GM21717 (cell line): ENCODE data around the gene CIDEB.
"Not testable (repeated sequence)": the region's sequence is repeated elsewhere in the genome, so short reads cannot be mapped to it uniquely, and the experiment has no call there.

ENCODE experiments used
- ATAC-seq: cut with Tn5 transposase; IDR thresholded peaks from one replicate; pipeline ENCODE4 v1.9.1; 2021; ENCODE audit warnings: mild to moderate bottlenecking, moderate library complexity; ENCODE audit not compliant: unreplicated experiment

CIDEB gene

GRCh38 chr14:24334431-24335291 lies 26.9 kb upstream of the CIDEB start, which contains the start of gene ADCY4:
TSS of gene ADCY4 (minus strand) at chr14:24335071. CDS start at chr14:24334652, 419 bp downstream.
- no peak for ATAC-seq

DNA sequence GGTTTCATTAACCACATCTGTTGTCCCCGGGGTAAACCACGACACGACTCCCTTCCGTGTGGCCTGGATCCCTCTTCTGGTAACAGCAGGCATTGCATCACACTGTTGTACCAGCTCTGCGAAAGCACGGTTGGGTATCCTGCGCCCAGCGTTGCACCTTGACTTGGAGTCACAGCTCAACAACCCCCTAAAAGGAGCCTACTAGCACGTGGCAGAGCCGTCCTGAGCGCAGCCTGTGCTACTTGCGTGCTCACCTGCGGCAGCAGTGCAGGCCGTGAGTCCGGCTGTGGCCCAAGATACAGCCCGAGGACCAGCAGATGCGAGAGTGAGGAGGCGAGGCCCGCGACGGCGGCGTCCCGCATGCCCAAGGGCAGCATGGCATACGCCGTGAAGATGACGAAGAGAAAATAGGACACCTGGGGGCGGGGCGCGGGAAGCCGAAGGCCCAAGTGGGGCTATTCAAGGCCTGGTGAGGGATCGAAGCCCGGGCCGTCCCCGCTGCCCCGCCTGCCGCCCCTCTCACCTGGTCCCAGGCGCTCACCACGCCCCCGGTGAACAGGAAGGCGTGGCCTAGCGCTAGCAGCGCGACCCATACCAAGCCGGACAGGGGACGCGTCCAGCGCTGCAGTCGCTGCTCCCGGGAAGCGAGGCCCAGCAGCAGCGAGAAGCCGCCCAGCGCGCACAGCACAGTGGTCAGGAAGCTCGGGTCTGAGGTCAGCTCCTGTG lies 24.7 kb upstream of the CIDEB start:
- peak; percentile 88 for ATAC-seq

DNA sequence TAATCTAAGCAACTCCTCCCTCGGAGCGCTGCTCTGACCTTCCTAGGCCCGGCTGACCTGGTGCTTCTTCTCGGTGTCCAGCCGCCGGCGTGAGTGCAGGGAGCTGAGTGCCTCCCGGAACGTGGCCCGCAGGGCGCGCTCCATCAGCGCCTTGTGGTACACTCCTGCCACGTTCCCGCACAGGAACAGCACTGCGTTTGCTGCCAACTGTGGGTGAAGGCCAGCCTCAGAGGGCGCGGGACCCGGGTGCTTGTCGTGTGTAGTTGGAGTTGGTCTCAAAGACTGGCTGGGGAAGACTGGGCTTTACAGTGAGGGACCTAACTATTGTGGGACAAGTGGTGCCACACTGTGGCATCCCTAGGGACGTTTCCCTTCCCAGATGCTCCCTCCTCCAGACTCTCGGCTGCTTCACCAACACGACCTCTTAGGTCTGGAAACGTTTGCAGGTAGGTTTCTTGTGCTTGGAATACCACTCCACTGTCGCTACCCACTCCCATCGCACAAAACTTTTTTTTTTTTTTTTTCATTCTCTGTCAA lies 24.0 kb upstream of the CIDEB start:
- ATAC-seq = peak; percentile 3

DNA sequence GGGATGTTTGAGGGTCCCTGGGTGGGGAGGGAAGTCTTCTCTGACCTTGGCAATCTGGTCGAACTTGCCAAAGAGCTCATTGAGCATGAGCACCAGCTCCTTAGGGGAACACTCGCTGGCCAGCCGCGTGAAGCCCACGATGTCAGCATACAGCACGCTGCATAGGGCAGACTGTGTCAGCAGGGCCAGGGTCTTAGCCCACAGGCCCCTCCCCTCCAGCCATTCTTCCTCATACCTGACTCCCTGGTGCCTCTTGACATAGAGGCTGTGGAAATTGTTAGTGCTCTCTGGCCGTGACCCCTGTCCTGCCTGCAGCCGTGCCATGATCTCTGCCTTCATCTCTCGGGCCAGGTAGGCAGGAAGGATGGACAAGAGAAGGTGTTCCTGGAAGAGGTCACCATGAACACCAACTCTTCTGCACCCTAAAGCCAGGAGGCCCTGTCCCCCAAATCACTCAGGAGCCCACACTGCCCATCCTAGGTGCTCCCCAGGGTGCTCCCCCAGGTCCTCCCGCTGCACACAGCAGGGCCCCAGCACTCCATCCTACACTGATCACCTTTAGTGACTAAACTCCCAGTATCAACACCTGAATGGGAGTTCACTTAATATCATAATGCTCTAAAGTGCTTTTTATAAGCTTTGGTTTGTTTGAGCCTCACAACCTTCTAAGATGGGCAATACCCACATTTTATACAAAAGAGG lies 23.3 kb upstream of the CIDEB start:
- no peak for ATAC-seq

GRCh38 chr14:24329736-24330135 lies 22.0 kb upstream of the CIDEB start:
- ATAC-seq = no peak

DNA sequence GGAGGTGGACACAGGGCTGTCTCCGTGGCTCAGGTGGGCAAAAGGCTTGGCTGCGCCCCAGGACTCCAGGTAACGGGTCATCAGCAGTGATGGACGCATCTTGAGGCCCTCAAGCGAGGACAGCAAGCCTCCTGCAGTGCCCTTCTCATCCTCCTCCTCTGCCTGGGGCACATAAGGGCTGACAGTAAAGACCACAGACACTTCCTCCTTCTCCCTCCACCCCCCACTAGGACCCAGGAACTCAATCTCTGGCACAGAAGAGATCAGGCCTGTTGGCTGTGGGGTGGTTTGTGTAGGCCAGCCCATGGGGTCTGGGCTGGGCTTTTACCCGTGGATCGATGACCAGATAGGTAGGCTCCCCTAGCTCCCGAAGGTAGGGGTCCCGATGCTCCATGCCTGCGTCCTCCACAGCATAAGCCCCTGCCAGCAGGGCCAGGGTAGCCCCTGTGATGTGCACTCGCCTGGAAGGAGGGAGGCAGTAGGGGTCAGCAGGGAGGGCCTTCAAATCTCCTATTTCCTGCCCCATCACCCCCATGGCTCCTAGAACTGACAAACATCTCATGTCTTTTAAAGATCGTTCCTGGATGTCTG lies 21.4 kb upstream of the CIDEB start:
- ATAC-seq = no peak

GRCh38 chr14:24327914-24328313 lies 20.1 kb upstream of the CIDEB start:
- ATAC-seq = not testable (repeated sequence)

DNA sequence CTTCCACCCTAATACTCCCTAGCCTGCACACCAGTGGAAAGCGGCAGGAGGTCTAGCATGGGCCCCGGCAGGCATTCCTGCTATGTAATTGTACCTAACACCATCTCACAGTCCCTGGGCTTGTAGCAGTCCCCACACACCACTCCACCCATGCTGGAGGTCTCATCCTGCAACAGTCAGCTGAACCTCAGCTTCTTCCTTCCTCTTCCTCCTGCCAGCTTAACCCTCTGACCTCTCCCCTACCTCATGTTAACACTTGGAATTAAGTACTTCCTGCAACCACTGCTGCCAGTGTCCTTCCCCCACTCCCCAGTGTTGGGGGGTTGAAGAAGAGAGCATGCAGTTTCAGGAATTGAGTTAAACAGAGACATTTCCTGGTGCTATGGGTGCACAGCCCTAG lies 19.5 kb upstream of the CIDEB start:
- no peak for ATAC-seq

- ATAC-seq = no peak
Measured at GRCh38 chr14:24325963-24326362, 18.2 kb upstream of the CIDEB start.

DNA sequence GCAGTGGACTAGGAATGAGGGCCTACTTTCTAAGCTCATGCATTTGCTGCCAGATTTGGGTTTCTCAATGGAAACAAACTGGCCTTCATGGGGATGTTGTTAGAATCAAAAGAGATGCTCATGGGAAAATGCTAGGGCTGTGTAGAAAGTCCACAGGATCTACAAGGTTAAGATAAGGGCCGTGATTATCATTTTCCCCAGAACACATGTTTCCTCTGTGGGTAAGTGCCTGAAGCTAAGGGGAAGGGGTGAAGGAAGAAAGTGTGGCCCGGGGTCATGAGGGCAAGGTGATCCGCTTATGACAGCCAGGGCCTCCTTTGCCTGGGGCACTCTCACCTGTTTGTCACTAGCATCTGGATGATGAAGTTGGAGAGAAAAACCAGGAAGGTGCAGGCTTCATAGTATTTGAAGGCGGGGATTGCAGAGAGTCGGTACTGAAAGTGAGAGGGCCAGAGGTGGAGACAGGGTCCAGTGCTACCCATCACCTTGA lies 17.3 kb upstream of the CIDEB start:
- no peak for ATAC-seq

- no peak for ATAC-seq
Measured at GRCh38 chr14:24324024-24324423, 16.2 kb upstream of the CIDEB start.

DNA sequence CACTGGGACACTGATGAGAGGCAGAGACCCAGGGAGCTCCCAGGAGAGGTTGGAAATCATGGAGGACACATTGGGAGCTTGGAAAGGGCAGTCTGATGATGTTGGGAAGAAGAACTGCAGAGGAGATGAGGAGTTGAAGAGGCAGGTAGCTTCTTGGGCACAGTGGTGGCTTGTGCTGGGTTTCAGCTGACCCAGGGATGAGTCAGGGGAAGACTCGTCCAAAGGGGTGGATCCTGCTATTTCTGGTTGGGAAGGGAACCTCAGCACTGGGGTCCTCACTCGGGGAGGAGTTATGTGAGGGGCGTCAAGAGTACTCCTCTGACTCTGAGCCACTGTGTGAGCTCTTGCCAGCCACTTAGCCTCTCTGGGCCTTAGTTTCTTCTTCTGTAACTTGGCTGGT lies 15.6 kb upstream of the CIDEB start:
- no peak for ATAC-seq

- ATAC-seq = no peak
Measured at GRCh38 chr14:24322672-24323071, 14.9 kb upstream of the CIDEB start.

GRCh38 chr14:24321212-24321975 lies 13.6 kb upstream of the CIDEB start:
- no peak for ATAC-seq

- no peak for ATAC-seq
Measured at GRCh38 chr14:24317141-24317928, 9.6 kb upstream of the CIDEB start.

DNA sequence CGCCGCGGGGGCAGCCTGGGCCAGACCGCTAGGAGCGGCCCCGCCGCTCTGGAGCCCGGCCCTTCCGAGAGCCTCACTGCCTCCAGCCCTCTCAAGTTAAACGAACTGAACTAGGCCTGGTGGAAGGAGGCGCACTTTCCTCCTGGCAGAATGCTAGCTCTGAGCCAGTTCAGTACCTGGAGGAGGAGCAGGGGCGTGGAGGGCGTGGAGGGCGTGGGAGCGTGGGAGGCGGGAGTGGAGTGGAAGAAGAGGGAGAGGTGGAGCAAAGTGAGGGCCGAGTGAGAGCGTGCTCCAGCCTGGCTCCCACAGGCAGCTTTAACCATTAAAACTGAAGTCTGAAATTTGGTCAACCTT lies 8.8 kb upstream of the CIDEB start:
- ATAC-seq = no peak

DNA sequence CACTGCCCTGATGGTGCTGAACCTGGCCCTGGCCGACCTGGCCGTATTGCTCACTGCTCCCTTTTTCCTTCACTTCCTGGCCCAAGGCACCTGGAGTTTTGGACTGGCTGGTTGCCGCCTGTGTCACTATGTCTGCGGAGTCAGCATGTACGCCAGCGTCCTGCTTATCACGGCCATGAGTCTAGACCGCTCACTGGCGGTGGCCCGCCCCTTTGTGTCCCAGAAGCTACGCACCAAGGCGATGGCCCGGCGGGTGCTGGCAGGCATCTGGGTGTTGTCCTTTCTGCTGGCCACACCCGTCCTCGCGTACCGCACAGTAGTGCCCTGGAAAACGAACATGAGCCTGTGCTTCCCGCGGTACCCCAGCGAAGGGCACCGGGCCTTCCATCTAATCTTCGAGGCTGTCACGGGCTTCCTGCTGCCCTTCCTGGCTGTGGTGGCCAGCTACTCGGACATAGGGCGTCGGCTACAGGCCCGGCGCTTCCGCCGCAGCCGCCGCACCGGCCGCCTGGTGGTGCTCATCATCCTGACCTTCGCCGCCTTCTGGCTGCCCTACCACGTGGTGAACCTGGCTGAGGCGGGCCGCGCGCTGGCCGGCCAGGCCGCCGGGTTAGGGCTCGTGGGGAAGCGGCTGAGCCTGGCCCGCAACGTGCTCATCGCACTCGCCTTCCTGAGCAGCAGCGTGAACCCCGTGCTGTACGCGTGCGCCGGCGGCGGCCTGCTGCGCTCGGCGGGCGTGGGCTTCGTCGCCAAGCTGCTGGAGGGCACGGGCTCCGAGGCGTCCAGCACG lies 8.2 kb upstream of the CIDEB start:
- ATAC-seq = no peak

- no peak for ATAC-seq
Measured at GRCh38 chr14:24315243-24315806, 7.5 kb upstream of the CIDEB start.
